NCI-H146 (cell line): ENCODE results near the gene REEP1.
"Not testable (repeated sequence)": the region's sequence is repeated elsewhere in the genome, so short reads cannot be mapped to it uniquely, and the experiment has no call there.

ENCODE experiments used
- DNase-seq: peaks from one replicate; lab custom pipeline; 2025; lab: John Stamatoyannopoulos, UW

The REEP1 gene

DNA sequence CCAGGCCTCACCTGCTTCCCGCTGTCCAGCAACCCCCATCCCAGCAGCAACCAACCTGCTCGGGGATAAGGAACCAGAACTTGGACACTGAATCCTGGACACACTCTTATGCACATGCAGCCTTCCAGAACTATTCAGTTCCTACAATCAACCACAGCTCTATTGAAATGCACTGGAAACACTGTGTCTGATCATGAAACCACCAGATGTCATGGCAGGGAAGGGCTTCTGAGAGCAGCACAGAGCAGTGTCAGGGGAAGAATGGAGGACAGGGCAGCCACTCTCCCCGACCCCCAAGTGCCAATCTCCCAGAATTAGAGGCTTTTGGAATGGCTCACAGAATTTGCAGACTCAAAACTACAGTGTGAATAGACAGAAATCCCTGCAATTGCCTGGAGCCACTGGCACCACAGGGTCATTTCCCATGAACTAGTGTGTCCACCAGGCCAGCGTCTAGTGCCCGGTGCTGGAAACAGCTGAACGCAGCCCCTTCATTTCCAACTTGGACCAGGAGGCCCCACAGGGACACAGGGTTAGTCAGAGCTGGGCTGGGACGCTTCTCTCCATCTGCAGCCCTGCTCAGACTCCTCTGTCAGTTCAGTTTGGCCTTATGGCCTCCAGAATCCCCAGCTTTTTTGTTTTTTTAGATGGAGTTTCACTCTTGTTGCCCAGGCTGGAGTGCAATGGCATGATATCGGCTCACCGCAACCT, 112.6 kb downstream of the REEP1 start:
- no peak for DNase-seq

DNA sequence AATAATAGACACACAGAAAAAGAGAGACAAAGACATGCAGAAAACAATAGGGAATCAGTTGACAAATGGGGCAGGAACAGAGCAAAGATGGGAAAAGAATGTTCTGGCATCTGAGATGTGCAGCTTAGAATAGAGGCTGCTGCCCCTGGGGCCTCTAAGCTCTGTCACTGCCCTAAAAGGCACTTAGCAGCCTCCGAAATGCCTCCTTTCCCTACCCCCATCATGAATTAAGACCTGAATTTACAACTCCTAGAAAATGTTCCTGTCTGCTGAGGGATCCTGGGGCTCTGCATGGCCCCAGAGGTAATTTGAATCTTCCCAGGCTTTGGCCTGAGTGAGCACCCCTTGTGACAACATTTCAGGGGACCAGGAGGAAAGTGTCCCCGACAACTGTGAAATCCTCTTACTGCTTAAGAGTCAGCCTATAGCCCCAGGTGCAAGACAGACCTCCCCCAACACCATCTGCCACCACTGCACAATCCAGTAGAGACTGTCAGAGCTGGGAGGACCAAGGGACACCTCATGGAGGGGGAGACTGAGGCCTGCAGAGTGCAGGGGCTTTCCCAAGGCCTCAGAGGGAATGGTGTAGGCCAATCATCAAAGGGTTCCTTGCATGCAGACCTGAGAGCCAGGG, 113.4 kb downstream of the REEP1 start:
- DNase-seq: no peak

DNA sequence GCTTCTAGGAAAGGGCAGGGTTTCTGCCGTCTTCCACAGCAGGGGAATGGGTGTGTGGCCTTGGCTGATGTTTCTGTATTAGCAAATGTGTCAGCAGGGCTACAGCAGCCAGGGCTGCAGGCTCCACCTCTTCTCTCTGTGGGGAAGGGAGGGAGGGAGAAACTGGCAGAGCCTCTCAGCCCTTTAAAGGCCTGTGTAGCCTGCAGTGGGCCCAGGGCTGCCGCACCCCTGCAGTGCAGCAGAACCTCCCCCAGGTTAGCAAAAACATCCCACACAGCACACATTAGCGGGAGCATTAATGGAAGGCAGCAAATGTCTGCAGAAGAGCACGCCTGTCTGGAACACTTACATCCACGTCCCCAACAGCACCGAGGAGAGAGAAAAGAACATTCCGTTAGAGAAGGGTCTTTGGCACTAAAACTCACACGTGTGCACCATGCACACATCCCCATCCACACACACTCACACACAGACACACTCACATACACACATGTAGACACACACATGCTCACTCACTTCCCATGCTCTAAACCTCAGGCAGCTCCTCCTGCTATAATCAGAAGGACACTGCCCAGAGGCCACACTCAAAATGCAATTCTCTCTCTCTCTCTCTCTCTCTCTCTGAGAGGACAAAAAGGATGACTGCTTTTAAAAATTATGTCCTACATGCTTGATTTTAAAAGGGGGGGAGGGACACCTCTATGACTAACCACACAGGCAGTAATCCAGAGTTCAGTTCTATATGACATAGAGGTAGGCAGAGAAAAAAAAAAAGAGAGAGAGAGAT, 114.1 kb downstream of the REEP1 start:
- no peak for DNase-seq

DNA sequence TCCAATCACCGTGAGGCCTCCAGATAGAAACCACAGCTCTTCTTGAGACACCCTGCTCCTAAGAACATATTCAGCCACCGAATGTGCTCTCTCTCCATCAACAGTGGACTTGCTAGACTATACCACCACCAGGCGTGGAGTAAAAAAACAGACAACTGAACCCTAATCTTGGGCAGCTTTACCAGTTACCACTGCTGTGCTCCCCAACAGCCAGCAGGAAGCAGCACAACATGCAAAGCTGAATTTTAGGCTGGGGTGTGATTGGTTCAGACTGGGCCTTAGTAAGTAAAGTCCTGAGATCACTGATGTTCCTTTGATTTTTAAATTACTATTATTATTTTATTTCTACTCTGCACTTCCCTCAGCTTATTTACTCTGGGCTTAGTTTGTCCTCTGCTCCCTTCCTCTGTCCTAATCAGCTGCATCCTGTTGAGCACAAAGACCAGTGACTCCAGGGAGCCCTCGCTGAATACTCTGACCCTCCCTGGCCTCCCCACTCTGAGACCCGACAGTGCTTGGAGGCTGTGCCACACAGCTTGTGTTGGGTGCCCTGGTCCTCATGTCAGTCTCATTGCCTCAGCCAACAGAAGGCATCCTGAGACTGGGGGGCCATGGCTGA, 116.3 kb downstream of the REEP1 start:
- peak; percentile 40 for DNase-seq

DNA sequence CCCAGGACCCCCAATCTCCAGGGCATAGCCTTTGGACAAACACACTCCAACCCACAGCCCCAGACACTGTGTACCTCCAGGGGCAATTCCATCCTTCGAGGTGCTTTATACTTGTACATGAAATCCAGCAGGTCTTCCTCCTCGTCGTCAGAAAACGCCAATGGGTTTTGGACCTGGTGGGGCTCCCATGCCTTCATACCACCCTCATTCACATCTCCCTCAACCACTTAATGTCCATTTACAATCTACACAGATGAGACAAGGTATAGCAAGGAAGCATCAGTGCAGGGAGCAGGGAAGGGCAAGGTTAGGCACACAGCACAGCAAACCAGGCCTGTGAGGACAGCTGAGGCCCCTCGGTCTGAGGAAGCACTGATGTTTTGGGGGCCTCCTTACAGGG, 117.5 kb downstream of the REEP1 start:
- DNase-seq: no peak

DNA sequence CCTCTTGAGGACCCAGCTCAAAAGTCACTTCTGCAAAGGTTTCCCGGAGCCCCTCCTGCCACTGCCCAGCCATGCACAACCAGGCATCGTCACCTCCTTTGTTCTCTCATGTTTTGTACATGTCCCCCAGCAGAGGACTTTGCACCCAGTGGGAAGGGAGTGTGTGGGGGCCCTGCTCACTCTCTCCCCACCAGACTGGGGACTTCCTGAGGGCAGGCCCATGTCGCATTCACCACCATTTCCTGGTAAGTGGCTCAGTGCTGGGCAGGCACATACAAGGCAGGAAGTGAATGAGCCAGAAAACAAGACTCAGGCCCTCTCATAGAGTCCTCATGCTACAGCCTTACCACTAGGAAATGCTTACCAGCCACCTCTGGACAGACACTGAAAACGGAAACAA, 119.3 kb downstream of the REEP1 start:
- DNase-seq: no peak

DNA sequence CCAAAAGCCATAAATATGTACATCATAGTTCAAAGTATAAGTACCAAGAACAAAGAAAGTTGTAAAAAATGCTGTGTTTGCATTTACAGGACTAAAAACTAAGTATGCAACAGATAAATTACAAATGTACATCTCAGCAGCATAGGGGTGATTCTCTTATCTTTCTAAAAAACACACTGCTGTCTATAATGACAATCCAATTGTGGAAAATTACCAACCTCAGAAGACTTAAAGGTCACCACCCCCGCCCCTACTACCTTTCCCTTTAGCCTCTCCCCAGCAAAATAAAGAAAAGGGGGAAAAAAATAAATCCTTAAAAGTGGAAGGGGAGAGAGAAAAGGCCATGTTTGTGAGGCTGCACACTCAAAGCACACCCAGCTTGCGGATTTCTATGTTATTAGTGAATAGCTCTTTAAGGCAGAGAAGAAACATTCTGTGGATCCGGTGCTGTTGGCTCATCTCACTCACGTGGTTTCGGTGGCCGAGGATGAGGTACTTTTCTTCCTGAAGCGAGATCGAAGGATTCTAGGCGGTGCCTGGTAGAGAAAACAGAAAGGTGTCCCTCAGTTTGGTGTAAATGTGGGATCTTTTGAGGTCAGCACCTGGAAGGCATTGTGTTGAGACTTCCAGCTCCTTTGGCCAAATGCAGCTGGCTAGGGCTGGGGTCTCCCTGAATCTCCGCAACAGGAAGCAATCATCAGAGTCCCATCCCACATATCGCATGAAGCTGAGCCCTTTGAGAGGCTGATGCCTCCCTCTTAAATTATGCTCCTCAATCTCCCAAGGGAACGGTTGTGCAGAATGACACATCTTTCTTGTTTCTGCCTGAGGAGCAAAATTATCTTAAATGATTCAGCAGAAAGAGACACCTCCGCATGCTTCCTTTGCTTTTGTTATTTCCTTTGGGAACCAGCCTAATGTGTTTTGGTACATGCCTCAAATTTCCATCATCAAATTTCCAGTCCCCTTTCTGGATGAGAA, 120.6 kb downstream of the REEP1 start:
- no peak for DNase-seq

DNA sequence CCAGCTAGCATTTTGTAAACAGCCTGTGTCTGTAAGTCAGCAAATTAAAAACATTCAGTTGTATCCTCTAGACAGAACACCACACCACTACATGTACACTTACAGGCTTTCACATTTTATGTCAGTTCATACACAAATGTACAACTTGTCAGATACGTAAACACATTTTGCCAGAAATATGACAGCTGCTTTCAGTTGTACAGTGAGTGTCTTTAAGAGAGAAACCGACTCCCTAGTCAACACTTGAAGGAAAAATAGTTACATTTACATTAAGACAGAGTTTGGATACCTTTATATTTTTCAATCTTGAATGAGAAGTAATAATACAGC, 123.0 kb downstream of the REEP1 start:
- no peak for DNase-seq

DNA sequence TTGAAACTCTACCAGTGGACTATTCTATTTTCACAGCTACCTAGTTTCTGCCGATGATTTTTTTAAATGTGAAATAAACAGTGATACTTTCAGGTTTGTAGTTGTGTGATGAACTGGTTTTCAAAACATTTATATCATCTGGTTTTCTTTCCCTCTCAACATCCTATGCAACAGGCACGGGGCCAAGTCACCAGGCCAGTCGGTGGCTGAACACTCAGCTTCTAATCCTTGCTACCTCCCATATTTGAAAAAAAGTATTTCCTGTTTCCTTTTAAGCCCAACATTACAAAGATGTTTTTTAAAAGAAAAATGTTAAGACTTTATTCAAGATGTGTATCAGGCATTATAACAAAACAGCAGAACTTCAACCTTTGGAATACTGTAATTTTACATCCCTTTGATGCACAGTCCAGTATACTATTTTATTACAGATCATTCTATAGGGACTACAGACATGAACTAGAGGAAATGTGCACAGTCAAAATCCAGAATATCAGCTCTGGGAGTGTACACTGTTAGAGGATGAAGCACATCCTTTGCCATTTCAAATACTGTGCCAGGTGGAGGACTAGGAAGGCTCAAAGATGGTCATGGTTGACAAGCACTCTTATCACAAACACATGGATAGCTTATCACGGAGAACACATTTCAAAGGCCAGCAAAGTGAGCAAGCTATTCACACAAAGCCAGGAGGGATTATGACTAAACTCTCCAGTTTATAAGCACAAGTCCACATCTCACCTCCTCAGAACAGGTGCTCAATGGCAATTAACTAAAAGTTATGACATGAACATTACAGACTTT, 123.5 kb downstream of the REEP1 start:
- DNase-seq: no peak

DNA sequence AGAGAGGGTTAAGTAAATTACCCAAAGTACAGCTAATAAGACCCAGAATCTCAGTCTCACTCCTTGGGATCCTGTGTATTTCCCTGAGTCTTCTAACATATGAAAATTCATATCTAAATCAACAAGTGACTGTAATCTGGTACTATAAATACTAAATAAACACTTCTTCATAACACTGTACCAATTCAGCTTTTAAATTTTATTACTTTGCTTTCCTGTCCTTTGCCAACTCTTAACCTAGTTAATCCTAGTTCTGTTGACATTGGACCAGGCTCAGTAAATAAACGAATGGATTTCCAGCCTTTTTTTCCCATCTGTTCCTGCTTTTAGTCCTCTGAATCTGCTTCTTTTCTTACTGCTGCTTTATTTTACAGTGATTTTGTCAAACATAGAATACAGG, 124.4 kb downstream of the REEP1 start:
- no peak for DNase-seq

DNA sequence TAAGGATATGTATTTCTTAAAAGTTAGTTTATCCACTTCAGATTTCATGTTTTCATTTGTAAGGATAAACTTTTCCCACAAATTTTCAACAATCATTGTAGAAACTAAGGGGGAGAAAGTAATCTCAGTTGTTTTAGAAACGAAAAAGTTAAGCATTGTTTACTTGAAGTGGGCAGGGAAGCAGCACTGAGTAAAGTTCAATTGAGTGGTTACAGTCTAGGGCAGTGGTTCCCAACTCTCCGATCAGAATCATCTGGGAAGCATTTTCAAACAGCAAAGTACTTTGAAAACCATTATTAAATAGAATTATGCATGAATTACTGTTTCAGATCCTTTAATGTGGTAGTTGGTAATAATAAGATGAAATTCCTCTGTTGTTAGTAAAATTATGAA, 125.6 kb downstream of the REEP1 start:
- DNase-seq: no peak

DNA sequence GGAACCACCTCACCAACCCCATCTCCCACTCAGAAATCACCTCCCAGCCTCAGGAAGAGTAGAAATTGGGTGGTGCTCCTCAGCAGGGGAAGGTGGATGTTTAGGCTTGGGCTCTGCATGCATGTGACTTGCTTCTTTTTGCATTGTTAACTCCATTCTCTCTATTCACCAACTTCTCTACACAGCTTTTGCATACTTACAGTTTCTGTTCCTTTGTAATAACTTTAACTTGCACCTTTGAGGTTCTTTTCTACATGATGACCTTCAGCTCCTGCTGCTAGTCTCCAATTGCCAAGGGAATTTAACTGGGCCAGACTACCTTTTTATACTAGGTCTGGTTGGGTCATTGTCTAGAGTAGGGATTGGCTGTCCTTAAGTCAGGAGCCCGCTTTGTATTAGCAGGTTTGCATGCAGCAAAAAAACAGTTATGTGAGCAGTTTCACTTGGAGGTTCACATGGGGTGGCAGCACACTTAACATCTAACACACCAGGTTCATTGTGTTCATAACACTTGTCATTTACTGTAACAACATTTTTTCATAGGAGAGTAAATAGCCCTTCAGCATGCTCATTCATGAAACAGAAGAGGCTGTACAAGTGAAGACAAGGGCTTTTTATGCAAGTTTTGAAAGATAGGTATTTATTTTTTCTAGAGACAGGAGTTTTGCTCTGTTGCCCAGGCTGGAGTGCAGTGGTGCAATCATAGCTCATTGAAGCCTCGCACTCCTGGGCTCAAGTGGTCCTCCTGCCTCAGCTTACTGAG, 126.2 kb downstream of the REEP1 start:
- DNase-seq: no peak

DNA sequence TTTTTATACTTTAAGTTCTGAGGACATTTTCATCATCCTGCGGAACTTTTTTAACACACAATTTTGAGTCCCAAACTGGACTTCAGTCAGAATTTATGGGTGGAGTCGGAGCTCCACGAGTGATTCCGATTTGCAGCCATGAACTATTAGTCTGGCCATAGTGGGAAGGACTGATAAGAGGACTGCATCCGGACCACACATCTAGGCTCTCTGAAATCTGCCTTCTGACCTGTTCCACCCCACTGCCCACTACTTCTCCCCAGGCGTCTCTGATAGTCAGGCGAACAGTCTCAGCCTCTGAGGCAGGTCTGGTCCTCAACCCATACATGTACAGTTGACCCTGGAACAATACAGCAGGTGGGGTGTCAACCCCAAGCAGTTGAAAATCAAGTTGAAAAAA, 133.0 kb downstream of the REEP1 start:
- DNase-seq: no peak

DNA sequence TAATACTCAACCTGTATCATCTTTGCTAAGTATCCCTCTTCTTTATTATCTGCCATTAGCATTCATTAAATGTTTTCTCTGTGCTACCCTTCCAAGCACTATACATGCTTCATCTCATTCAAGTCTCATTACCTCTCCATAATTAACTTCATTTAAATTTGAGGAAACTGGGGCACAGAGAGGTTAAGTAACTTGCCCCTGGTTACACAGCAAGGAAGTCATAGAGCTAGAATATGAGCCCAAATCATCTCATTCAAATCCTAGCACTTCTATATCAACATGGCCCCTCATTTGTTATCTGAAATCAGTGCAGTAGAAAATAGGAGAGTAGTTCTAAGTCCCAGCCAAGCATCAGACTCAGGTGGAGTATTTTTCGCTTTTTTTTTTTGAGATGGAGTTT, 133.8 kb downstream of the REEP1 start:
- no peak for DNase-seq

DNA sequence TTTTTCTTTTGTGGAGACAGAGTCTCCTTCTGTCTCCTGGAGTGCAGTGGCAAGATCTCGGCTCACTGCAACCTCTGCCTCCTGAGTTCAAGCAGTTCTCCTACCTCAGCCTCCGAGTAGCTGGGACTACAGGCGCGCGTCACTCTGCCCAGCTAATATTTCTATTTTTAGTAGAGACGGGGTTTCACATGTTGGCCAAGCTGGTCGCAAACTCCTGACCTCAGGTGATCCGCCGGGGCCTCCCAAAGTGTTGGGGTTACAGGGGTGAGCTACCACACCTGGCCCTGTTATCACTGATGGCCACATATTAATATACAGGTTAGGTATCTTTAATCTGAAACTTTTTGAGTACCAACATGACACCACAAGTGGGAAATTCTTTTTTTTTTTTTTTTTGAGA, 134.7 kb downstream of the REEP1 start:
- no peak for DNase-seq

DNA sequence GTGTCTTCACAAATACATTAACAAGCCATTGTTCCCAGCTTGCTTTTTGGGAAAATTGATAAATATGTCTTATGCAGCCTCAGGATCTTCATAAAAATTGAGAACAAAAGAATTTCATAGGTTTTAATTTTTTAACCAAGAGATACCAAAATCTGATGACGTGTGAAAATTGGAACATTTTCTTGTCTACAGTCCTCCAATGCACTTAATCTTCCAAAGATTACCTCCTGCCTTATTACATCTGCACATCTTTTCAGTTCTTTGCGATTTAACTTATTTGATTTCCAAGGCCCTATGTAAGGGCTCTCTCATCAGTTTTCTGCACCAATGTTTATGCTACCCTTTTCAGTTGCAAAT, 135.1 kb downstream of the REEP1 start:
- no peak for DNase-seq

DNA sequence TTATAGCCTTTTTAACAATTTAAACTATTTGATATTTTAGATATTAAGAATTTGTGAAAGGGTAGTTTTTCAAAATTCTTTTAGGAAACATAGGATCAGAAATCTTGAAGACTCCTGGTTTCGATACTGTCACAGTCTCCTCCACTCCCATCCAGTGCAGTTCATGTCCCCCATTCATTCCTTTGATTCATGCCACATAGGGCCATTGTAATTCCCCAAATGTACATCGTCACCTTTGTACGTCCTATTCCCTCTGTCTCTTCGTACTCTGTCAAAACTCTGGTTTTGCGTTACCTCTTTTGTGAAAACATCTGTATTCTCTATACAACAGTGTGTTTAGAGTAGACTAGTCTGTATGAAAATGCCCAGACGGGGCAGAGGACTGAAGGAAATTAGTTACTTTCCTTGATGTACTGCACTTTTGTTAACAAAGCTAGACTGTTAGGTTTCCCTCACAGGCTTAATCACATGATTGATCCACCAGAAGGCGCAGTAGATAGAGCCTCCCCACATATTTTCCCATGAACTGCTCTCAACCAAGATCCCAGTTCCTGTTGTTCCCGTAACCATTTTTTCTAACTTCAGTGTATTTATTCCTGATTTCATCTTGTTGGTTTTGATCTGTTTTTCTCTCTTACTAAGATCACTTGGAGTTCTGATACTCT, 135.6 kb downstream of the REEP1 start:
- DNase-seq: no peak

DNA sequence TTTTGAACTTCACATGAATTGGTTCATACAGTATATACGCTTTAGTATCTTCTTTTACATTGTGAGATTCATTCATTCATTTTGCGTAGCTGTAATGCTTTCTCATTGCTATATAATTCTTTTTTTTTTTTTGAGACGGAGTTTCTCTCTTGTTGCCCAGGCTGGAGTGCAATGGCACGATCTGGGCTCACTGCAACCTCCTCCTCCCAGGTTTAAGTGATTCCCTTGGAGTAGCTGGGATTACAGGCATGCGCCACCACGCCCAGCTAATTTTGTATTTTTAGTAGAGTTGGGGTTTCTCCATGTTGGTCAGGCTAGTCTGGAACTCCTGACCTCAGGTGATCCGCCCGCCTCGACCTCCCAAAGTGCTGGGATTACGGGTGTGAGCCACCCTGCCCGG, 136.9 kb downstream of the REEP1 start:
- DNase-seq: not testable (repeated sequence)

DNA sequence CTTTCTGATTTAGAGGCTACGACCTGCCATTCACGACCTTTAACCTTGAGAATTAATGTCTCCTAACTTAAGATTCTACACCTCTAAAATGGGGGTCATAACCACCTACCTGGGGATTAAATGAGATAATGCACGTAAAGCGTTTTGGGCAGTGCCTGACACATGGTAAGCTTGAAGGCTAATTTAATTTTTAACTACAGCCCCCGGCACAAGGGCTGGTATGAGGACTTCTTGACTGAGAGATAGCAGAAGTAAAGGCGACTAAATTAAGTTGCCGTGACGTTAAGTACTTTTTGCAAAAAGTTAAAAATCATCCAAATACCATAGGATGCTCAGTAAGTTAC, 137.6 kb downstream of the REEP1 start:
- DNase-seq: no peak
